K562 (cell line): ENCODE results near the gene ZNF626. TPM values are rescaled to one million over a fixed set of nuclear protein-coding genes. Genes with fewer than 3 reads are reported as not detected.

Source experiments
- ATAC-seq: fragments of 200-7000 bp; cut with Tn5 transposase; 3 replicates; pipeline ENCODE4 v1.9.1; 2020; ENCODE audit warnings: moderate library complexity
- BruUV-seq: library from RNA; stranded (reverse); fragments of 400-500 nt; replicated peaks from 2 replicates; lab custom pipeline; 2021; lab: Mats Ljungman, UMichigan
- CTCF ChIA-PET: fragments of 300-600 bp; formaldehyde crosslinking; extraction: SDS; loops from one replicate; lab custom pipeline; 2021; ENCODE audit warnings: low intra/inter-chr PET ratio; lab: Yijun Ruan, JAX
- POLR2A ChIA-PET: fragments of 300-600, 350-650 bp; sonication (Branson Sonifier 250); formaldehyde crosslinking; extraction: SDS; loops from one replicate; lab custom pipeline; 2021; ENCODE audit warnings: antibody characterized with exemption, inconsistent platforms; lab: Yijun Ruan, JAX
- DNase-seq, 4 experiments: peaks; one replicate each; pipeline versions ENCODE4 v3.0.0 to v3.0.0-alpha.2; 2011 to 2018; ENCODE audit warnings: low spot score in 3 of 4, mixed read lengths in 3 of 4; ENCODE audit errors: extremely low read depth in 1 of 4
- FAIRE-seq: peaks from 2 replicates; lab custom pipeline; 2011; peaks lifted over from hg19 to GRCh38; lab: Jason Lieb, UNC
- H2AFZ ChIP-seq: 2 replicates; pipeline ENCODE4 v1.6.0; 2011; ENCODE audit warnings: low read depth, low read length, control low read depth, inconsistent platforms
- H3K27ac ChIP-seq: fragments of 200-600 bp; 3 replicates; pipeline ENCODE4 v1.8.0; 2011; ENCODE audit warnings: low read depth, mild to moderate bottlenecking, control low read depth, inconsistent platforms, low read length, moderate library complexity, mixed read lengths; ENCODE audit errors: extremely low read depth
- H3K27me3 ChIP-seq, 2 experiments: fragments of 300-600 bp in 1 of 2; 2 replicates in 1 of 2; 3 replicates in 1 of 2; pipeline versions ENCODE4 v1.6.0 to v1.8.0; 2011; ENCODE audit warnings: inconsistent platforms in 2 of 2, low read length in 2 of 2, mild to moderate bottlenecking in 1 of 2, mixed read lengths in 1 of 2, moderate library complexity in 1 of 2; ENCODE audit not compliant: control insufficient read depth in 2 of 2, insufficient read depth in 2 of 2
- H3K36me3 ChIP-seq: fragments of 300-600 bp; 3 replicates; pipeline ENCODE4 v1.8.0; 2011; ENCODE audit warnings: mild to moderate bottlenecking, low read length, inconsistent platforms; ENCODE audit not compliant: control insufficient read depth, insufficient read depth
- H3K4me1 ChIP-seq, 2 experiments: fragments of 200-600 bp in 1 of 2; replicated peaks in 1 of 2; 2 replicates in 1 of 2; 3 replicates in 1 of 2; pipeline versions ENCODE4 v1.5.1 to v1.8.0; 2011; ENCODE audit warnings: inconsistent platforms in 2 of 2, low read length in 2 of 2, mild to moderate bottlenecking in 1 of 2, mixed read lengths in 1 of 2, moderate library complexity in 1 of 2; ENCODE audit not compliant: control insufficient read depth in 2 of 2, insufficient read depth in 2 of 2
- H3K4me2 ChIP-seq: 2 replicates; pipeline ENCODE4 v1.6.1; 2011; ENCODE audit warnings: low read length, control low read depth, inconsistent platforms, mixed read lengths; ENCODE audit not compliant: insufficient read depth
- H3K4me3 ChIP-seq: fragments of 200-600 bp; sonication (generic), shearing (Covaris generic); 2 replicates; pipeline ENCODE4 v1.5.1; 2016; ENCODE audit warnings: control low read depth, inconsistent platforms
- H3K79me2 ChIP-seq: fragments of 200-600 bp; 3 replicates; pipeline ENCODE4 v1.8.0; 2011; ENCODE audit warnings: low read length, inconsistent platforms; ENCODE audit not compliant: control insufficient read depth, insufficient read depth
- H3K9ac ChIP-seq, 2 experiments: 2 replicates each; pipeline versions ENCODE4 v1.6.0 to v1.6.1; 2011; ENCODE audit warnings: low read depth in 2 of 2, low read length in 2 of 2, control low read depth in 1 of 2, inconsistent platforms in 1 of 2, mild to moderate bottlenecking in 1 of 2, mixed read lengths in 1 of 2; ENCODE audit not compliant: insufficient read depth in 1 of 2
- H3K9me1 ChIP-seq: one replicate; pipeline ENCODE4 v1.6.0; 2011; ENCODE audit warnings: inconsistent platforms, mild to moderate bottlenecking, low read length, moderate library complexity; ENCODE audit not compliant: control insufficient read depth, insufficient read depth
- H3K9me3 ChIP-seq: replicated peaks from 2 replicates; pipeline ENCODE4 v1.5.1; 2011; ENCODE audit warnings: low read depth, low read length, inconsistent platforms; ENCODE audit not compliant: control insufficient read depth, insufficient read depth
- H4K20me1 ChIP-seq: replicated peaks from 2 replicates; pipeline ENCODE4 v1.6.1; 2011; ENCODE audit warnings: low read length, inconsistent platforms, mixed read lengths; ENCODE audit not compliant: control insufficient read depth, insufficient read depth
- PATZ1 ChIP-seq: fragments of 250-450 bp; sonication (Bioruptor Pico); IDR thresholded peaks from 2 replicates; pipeline ENCODE4 v1.5.0; 2020; ENCODE audit warnings: mild to moderate bottlenecking, borderline replicate concordance
- RBM34 ChIP-seq: fragments of 200-400 bp; formaldehyde crosslinking; IDR thresholded peaks from 2 replicates; pipeline ENCODE4 v1.6.1; 2018; ENCODE audit warnings: low read length, borderline replicate concordance; ENCODE audit not compliant: insufficient read depth
- ZNF639 ChIP-seq, 2 experiments: fragments of 200-800 bp in 1 of 2; sonication (Bioruptor generic) in 1 of 2; sonication (generic) in 1 of 2; formaldehyde crosslinking in 1 of 2; IDR thresholded peaks in 1 of 2; conservative IDR thresholded peaks in 1 of 2; 2 replicates each; pipeline versions ENCODE4 v1.5.0 to v1.6.1; 2016 to 2020; ENCODE audit warnings: missing compliant biosample characterization in 1 of 2, missing genetic modification characterization in 1 of 2, missing genetic modification reagents in 1 of 2
- WGBS: fragments of 100-300 bp; shearing (Covaris generic); methylation state at CpG from one replicate; pipeline ENCODE4 v1.1.6; 2016; ENCODE audit warnings: low coverage, mixed read lengths; ENCODE audit not compliant: insufficient coverage; ENCODE audit errors: missing lambda C conversion rate; 5-methylcytosine and 5-hydroxymethylcytosine counted together
- in situ Hi-C: fragments of 300-500 bp; cut with MboI; formaldehyde crosslinking; loops from 4 replicates; pipeline ENCODE4 v1.15.0; 2018; ENCODE audit warnings: inconsistent platforms, mixed read lengths
- intact Hi-C: fragments of 100-400 bp; cut with micrococcal nuclease; formaldehyde crosslinking; loops from 2 replicates; pipeline ENCODE4 v1.14.2; 2022
- polyA plus RNA-seq, 8 experiments: library from polyadenylated mRNA; depleted of rRNA in 4 of 8; stranded (reverse) in 5 of 8; unstranded in 3 of 8; fragments of >200 nt; fragmentation: Nextera tagmentation in 2 of 8; fragmentation: Illumina TruSeq in 1 of 8; extraction: Ambion mirVana in 2 of 8; extraction: Trizol in 1 of 8; gene quantifications; 2 replicates each; pipeline versions ENCODE4 v1.2.1 to v1.2.3, GENCODE V29; 2011 to 2014; ENCODE audit warnings: inconsistent platforms in 1 of 8, missing spikeins in 1 of 8
- total RNA-seq, 7 experiments: library from RNA; depleted of rRNA in 6 of 7; stranded (reverse); fragments of >200 nt in 6 of 7; fragmentation: Illumina TruSeq in 2 of 7; extraction: Trizol in 2 of 7; gene quantifications; 2 replicates each; pipeline versions ENCODE4 v1.2.1 to v1.2.3, GENCODE V29; 2011 to 2021; ENCODE audit warnings: low replicate concordance in 1 of 7

ZNF626 gene
- total and polyA plus RNA-seq, 9 of the 15 experiments (the other 6 are each of a cell fraction or from before 2014, with no cell fraction given), result 1.6 to 7.7 (median 4.1) TPM

- Histone ChIP-seq H3K9me3 (0 out of 2 replicates have a peak, but pooled peaks cover 9% of the 10 kb centered on the region), H3K79me2 (no peaks in the 10 kb centered on the region), H4K20me1 (no peaks in the 10 kb centered on the region), H3K9ac (no peak overlapping the region), H3K27me3 (no peaks in the 10 kb centered on the region), H3K4me2 (no peak overlapping the region), H2AFZ (no peak overlapping the region), H3K9me1 (no peaks in the 10 kb centered on the region), H3K4me3 (no peak overlapping the region), H3K27ac (no peak overlapping the region), H3K36me3 (peaks cover 21% of the 10 kb centered on the region; the same call in 2 of the 3 replicates), H3K4me1 (no peaks in the 10 kb centered on the region)
- intact Hi-C loops, result no loop called here
- in situ Hi-C loops, result no loop called here
- TF ChIP-seq RBM34, result no peak
- TF ChIP-seq PATZ1 (CRISPR knock-in tag), result no peak
- TF ChIP-seq ZNF639 (CRISPR knock-in tag; conservative IDR thresholded peaks at IDR 0.05 in 1 of 2, IDR thresholded peaks at IDR 0.05 in 1 of 2), result no peak
- ChIA-PET POLR2A (no interaction called here), CTCF (no interaction called here)
- DNase-seq (no peak), ATAC-seq (no peak), FAIRE-seq (no peak)
- BruUV-seq, result no TSS peak
- WGBS, result 31% methylated on average over 2 of the region's 2 CpGs
Measured at GRCh38 chr19:20640023-20640422, 21.3 kb downstream of the ZNF626 start.
